H1 (cell line): ENCODE data around the gene RNF114. TPM values are rescaled to one million over a fixed set of nuclear protein-coding genes. Genes with fewer than 3 reads are reported as not detected.

ENCODE experiments used
- CTCF ChIA-PET: fragments of 300-600 bp; sonication (Branson Sonifier 250); formaldehyde crosslinking; loops from one replicate; lab custom pipeline; 2021; ENCODE audit not compliant: partially characterized antibody; lab: Charles Lee
- POLR2A ChIA-PET: fragments of 300-600 bp; sonication (Branson Sonifier 250); formaldehyde crosslinking; loops from one replicate; lab custom pipeline; 2021; ENCODE audit warnings: inconsistent platforms; ENCODE audit not compliant: partially characterized antibody; lab: Charles Lee
- DNase-seq, 2 experiments: peaks; one replicate each; pipeline versions ENCODE4 v3.0.0 to v3.0.0-alpha.2; 2010 to 2022; ENCODE audit warnings: low spot score in 2 of 2, low read depth in 1 of 2, mixed read lengths in 1 of 2
- FAIRE-seq: peaks from 2 replicates; lab custom pipeline; 2011; peaks lifted over from hg19 to GRCh38; lab: Jason Lieb, UNC
- H2AFZ ChIP-seq: 2 replicates; pipeline ENCODE4 v1.8.1; 2012; ENCODE audit warnings: low read length, inconsistent platforms
- H2AK5ac ChIP-seq: 2 replicates; pipeline ENCODE4 v1.6.1; 2013; ENCODE audit warnings: low read depth, low read length
- H2BK120ac ChIP-seq: replicated peaks from 2 replicates; pipeline ENCODE3; 2013; ENCODE audit warnings: low read depth, low read length, inconsistent platforms
- H2BK12ac ChIP-seq: 2 replicates; pipeline ENCODE4 v1.6.1; 2013; ENCODE audit warnings: low read depth, low read length
- H2BK15ac ChIP-seq: 2 replicates; pipeline ENCODE4 v1.6.1; 2013; ENCODE audit warnings: low read length
- H2BK20ac ChIP-seq: 2 replicates; pipeline ENCODE4 v1.6.1; 2013; ENCODE audit warnings: low read length
- H2BK5ac ChIP-seq: 2 replicates; pipeline ENCODE4 v1.6.1; 2013; ENCODE audit warnings: low read depth, low read length
- H3K14ac ChIP-seq: 2 replicates; pipeline ENCODE4 v1.6.1; 2013; ENCODE audit warnings: inconsistent platforms; ENCODE audit not compliant: insufficient read length
- H3K18ac ChIP-seq: 2 replicates; pipeline ENCODE4 v1.6.1; 2013; ENCODE audit warnings: low read length; ENCODE audit errors: extremely low read depth
- H3K23ac ChIP-seq: 2 replicates; pipeline ENCODE4 v1.6.1; 2013; ENCODE audit warnings: inconsistent platforms; ENCODE audit not compliant: insufficient read length
- H3K23me2 ChIP-seq: 2 replicates; pipeline ENCODE4 v1.6.1; 2013; ENCODE audit warnings: low read depth, low read length
- H3K27ac ChIP-seq: 2 replicates; pipeline ENCODE4 v1.6.1; 2011; ENCODE audit warnings: low read depth, low read length, inconsistent platforms
- H3K27me3 ChIP-seq, 4 experiments: replicated peaks in 1 of 4; 1 replicate in 1 of 4; 2 replicates in 3 of 4; pipeline versions ENCODE4 v1.6.1 to v1.8.1; 2011 to 2013; ENCODE audit warnings: low read length in 3 of 4, mild to moderate bottlenecking in 3 of 4, inconsistent platforms in 2 of 4, mixed read lengths in 2 of 4, moderate library complexity in 1 of 4; ENCODE audit not compliant: control insufficient read depth in 3 of 4, insufficient read depth in 3 of 4; ENCODE audit errors: extremely low read depth in 1 of 4
- H3K36me3 ChIP-seq, 4 experiments: 2 replicates each; pipeline versions ENCODE4 v1.6.1 to v1.8.1; 2011 to 2013; ENCODE audit warnings: mild to moderate bottlenecking in 4 of 4, low read length in 3 of 4, moderate library complexity in 2 of 4, control low read depth in 1 of 4, inconsistent platforms in 1 of 4; ENCODE audit not compliant: insufficient read depth in 4 of 4, control insufficient read depth in 2 of 4
- H3K4ac ChIP-seq: replicated peaks from 2 replicates; pipeline ENCODE3; 2013; ENCODE audit warnings: low read length, low read depth, mixed read lengths, inconsistent platforms; ENCODE audit not compliant: insufficient read length
- H3K4me1 ChIP-seq, 4 experiments: replicated peaks in 1 of 4; 1 replicate in 1 of 4; 2 replicates in 3 of 4; pipeline versions ENCODE4 v1.6.1 to v1.8.1; 2011 to 2013; ENCODE audit warnings: low read length in 3 of 4, inconsistent platforms in 2 of 4, mixed read lengths in 1 of 4; ENCODE audit not compliant: insufficient read depth in 4 of 4, control insufficient read depth in 3 of 4
- H3K4me2 ChIP-seq, 2 experiments: 2 replicates each; pipeline versions ENCODE4 v1.6.1 to v1.8.1; 2011 to 2013; ENCODE audit warnings: low read depth in 2 of 2, low read length in 2 of 2, control low read depth in 1 of 2, inconsistent platforms in 1 of 2, mild to moderate bottlenecking in 1 of 2; ENCODE audit not compliant: insufficient read depth in 1 of 2
- H3K4me3 ChIP-seq, 4 experiments: fragments of 200-600, 300-600 bp in 1 of 4; sonication (generic), shearing (Covaris generic), sonication (Bioruptor Twin) in 1 of 4; 2 replicates each; pipeline versions ENCODE4 v1.5.1 to v1.8.1; 2011 to 2016; ENCODE audit warnings: low read length in 4 of 4, low read depth in 3 of 4, control low read depth in 2 of 4, inconsistent platforms in 2 of 4, mild to moderate bottlenecking in 2 of 4, mixed read lengths in 1 of 4, moderate library complexity in 1 of 4; ENCODE audit not compliant: insufficient read depth in 2 of 4; ENCODE audit errors: extremely low read depth in 1 of 4
- H3K56ac ChIP-seq: replicated peaks from 2 replicates; pipeline ENCODE3; 2013; ENCODE audit warnings: low read depth, mild to moderate bottlenecking, mixed read lengths, low read length, inconsistent platforms; ENCODE audit not compliant: insufficient read length
- H3K79me1 ChIP-seq: 2 replicates; pipeline ENCODE4 v1.6.1; 2013; ENCODE audit warnings: low read depth, low read length, control low read depth
- H3K79me2 ChIP-seq, 2 experiments: 2 replicates each; pipeline versions ENCODE4 v1.6.1 to v1.8.1; 2012 to 2013; ENCODE audit warnings: low read length in 2 of 2, mild to moderate bottlenecking in 2 of 2, inconsistent platforms in 1 of 2; ENCODE audit not compliant: insufficient read depth in 2 of 2, control insufficient read depth in 1 of 2
- H3K9ac ChIP-seq, 4 experiments: replicated peaks in 1 of 4; 1 replicate in 1 of 4; 2 replicates in 3 of 4; pipeline versions ENCODE4 v1.6.1 to v1.8.1; 2011 to 2013; ENCODE audit warnings: low read depth in 3 of 4, low read length in 3 of 4, control low read depth in 2 of 4, mild to moderate bottlenecking in 2 of 4, moderate library complexity in 2 of 4, inconsistent platforms in 1 of 4; ENCODE audit errors: extremely low read depth in 1 of 4
- H3K9me3 ChIP-seq, 2 experiments: 2 replicates each; pipeline versions ENCODE4 v1.6.1 to v1.8.1; 2012 to 2013; ENCODE audit warnings: mild to moderate bottlenecking in 2 of 2, moderate library complexity in 2 of 2, control low read depth in 1 of 2, inconsistent platforms in 1 of 2, low read depth in 1 of 2, low read length in 1 of 2, mixed read lengths in 1 of 2; ENCODE audit not compliant: insufficient read depth in 2 of 2
- H4K20me1 ChIP-seq, 2 experiments: replicated peaks in 1 of 2; 2 replicates each; pipeline versions ENCODE3 to v1.8.1; 2011 to 2013; ENCODE audit warnings: inconsistent platforms in 2 of 2, low read length in 2 of 2, mild to moderate bottlenecking in 1 of 2; ENCODE audit not compliant: insufficient read depth in 2 of 2, control insufficient read depth in 1 of 2
- H4K5ac ChIP-seq: 2 replicates; pipeline ENCODE4 v1.6.1; 2013; ENCODE audit warnings: low read length, low read depth, mixed read lengths, inconsistent platforms; ENCODE audit not compliant: insufficient read length
- H4K8ac ChIP-seq: 2 replicates; pipeline ENCODE4 v1.8.0; 2013; ENCODE audit warnings: mild to moderate bottlenecking, moderate library complexity, low read length, inconsistent platforms; ENCODE audit not compliant: insufficient read depth; ENCODE audit errors: extremely low read depth
- H4K91ac ChIP-seq: replicated peaks from 2 replicates; pipeline ENCODE3; 2013; ENCODE audit warnings: low read length, mixed read lengths, inconsistent platforms; ENCODE audit not compliant: insufficient read length
- BRCA1 ChIP-seq: IDR thresholded peaks from 2 replicates; pipeline ENCODE4 v1.6.1; 2012; ENCODE audit warnings: low read depth, low read length, improper control_type of control experiment
- CBX5 ChIP-seq: fragments of 300-800, 300-1000 bp; sonication (generic); IDR thresholded peaks from 2 replicates; pipeline ENCODE4 v1.7.1; 2016; ENCODE audit warnings: antibody characterized with exemption, low read length, low read depth
- CHD2 ChIP-seq: IDR thresholded peaks from 2 replicates; pipeline ENCODE4 v1.6.1; 2012; ENCODE audit warnings: low read length, improper control_type of control experiment
- EZH2 ChIP-seq: fragments of 200-600 bp; sonication (generic); IDR thresholded peaks from 2 replicates; pipeline ENCODE4 v1.7.1; 2012; ENCODE audit warnings: low read depth, mild to moderate bottlenecking, moderate library complexity, low read length, inconsistent platforms; ENCODE audit not compliant: severe bottlenecking
- HDAC6 ChIP-seq: IDR thresholded peaks from one replicate; pipeline ENCODE4 v1.7.1; 2012; ENCODE audit warnings: low read depth, mild to moderate bottlenecking, inconsistent platforms, low read length, moderate library complexity
- JUND ChIP-seq: IDR thresholded peaks from 2 replicates; pipeline ENCODE4 v1.6.1; 2011; ENCODE audit warnings: mild to moderate bottlenecking, improper control_type of control experiment, low read length
- NANOG ChIP-seq: IDR thresholded peaks from 2 replicates; pipeline ENCODE4 v1.6.1; 2011; ENCODE audit warnings: low read length, low read depth, mild to moderate bottlenecking, inconsistent platforms; ENCODE audit not compliant: insufficient read depth, poor library complexity, severe bottlenecking
- PHF8 ChIP-seq: fragments of 200-600 bp; sonication (generic); conservative IDR thresholded peaks from 2 replicates; pipeline ENCODE4 v1.7.1; 2012; ENCODE audit warnings: low read depth, mild to moderate bottlenecking, inconsistent platforms, low read length, moderate library complexity
- POLR2A ChIP-seq, 2 experiments: IDR thresholded peaks; 1 replicate in 1 of 2; 2 replicates in 1 of 2; pipeline ENCODE4 v1.6.1; 2011; ENCODE audit warnings: low read depth in 2 of 2, low read length in 2 of 2, mild to moderate bottlenecking in 2 of 2; ENCODE audit errors: control extremely low read depth in 1 of 2
- RNF2 ChIP-seq: fragments of 200-900, 300-1000 bp; sonication (generic); IDR thresholded peaks from 2 replicates; pipeline ENCODE4 v1.7.1; 2016; ENCODE audit warnings: borderline replicate concordance, low read depth, mild to moderate bottlenecking, antibody characterized with exemption, low read length; ENCODE audit not compliant: poor library complexity, severe bottlenecking; ENCODE audit errors: missing control alignments
- SP1 ChIP-seq: IDR thresholded peaks from 2 replicates; pipeline ENCODE4 v1.6.1; 2011; ENCODE audit warnings: low read depth, low read length
- SP4 ChIP-seq: IDR thresholded peaks from 2 replicates; pipeline ENCODE4 v1.6.1; 2012; ENCODE audit warnings: low read length, inconsistent platforms
- SRF ChIP-seq: IDR thresholded peaks from 2 replicates; pipeline ENCODE4 v1.6.1; 2011; ENCODE audit warnings: mild to moderate bottlenecking, low read depth, low read length, moderate library complexity
- WGBS, 2 experiments: shearing (Covaris generic) in 1 of 2; methylation state at CpG; one replicate each; pipeline versions ENCODE4 v1.1.6 to v1.1.7; 2013 to 2015; ENCODE audit warnings: low lambda C conversion rate in 2 of 2, mixed read lengths in 2 of 2, inconsistent platforms in 1 of 2, low coverage in 1 of 2, missing lambda C conversion rate in 1 of 2; ENCODE audit not compliant: insufficient replicate concordance in 2 of 2, insufficient coverage in 1 of 2, insufficient read length in 1 of 2; ENCODE audit errors: extremely low coverage in 1 of 2, missing lambda C conversion rate in 1 of 2; 5-methylcytosine and 5-hydroxymethylcytosine counted together
- polyA plus RNA-seq, 7 experiments: library from polyadenylated mRNA; depleted of rRNA in 3 of 7; stranded (reverse) in 5 of 7; unstranded in 2 of 7; fragments of >200 nt in 5 of 7; fragments of 200-250 nt in 2 of 7; gene quantifications; 1 replicate in 5 of 7; 2 replicates in 1 of 7; 4 replicates in 1 of 7; pipeline versions ENCODE4 v1.2.1 to v1.2.3, GENCODE V29; 2011 to 2013; ENCODE audit warnings: missing spikeins in 2 of 7, mixed read lengths in 2 of 7
- total RNA-seq: library from RNA; stranded (reverse); fragmentation: NEBNext Ultra II Directional; extraction: Animal tissue kit (Norgen Biotek cat#: 25700); gene quantifications from 2 replicates; pipeline ENCODE4 v1.2.1, GENCODE V29; 2021
- TF ChIP-seq, protein P1 (sequence below): IDR thresholded peaks from 2 replicates; pipeline ENCODE4 v1.6.1; 2011; ENCODE audit warnings: low read depth, mild to moderate bottlenecking, low read length; ENCODE audit not compliant: insufficient read depth

Gene RNF114
- total and polyA plus RNA-seq, 2 of the 8 experiments (the other 6 are each of a cell fraction or from before 2014, with no cell fraction given), result 81.7 to 89.9 TPM

GRCh38 chr20:49970498-49970897, 34.3 kb downstream of the RNF114 start:
- Histone ChIP-seq H3K4ac (no peak overlapping the region), H3K4me1 (peaks cover 0 to 7% (median 2%) of the 10 kb centered on the region in 4 experiments; a peak in 2 of 7 replicates), H3K27ac (no peak overlapping the region), H2AK5ac (no peak overlapping the region), H2BK5ac (no peak overlapping the region), H3K18ac (no peak overlapping the region), H3K9me3 (no peaks in the 10 kb centered on the region), H4K8ac (no peak overlapping the region), H2BK120ac (no peak overlapping the region), H3K14ac (no peak overlapping the region), H2BK15ac (no peak overlapping the region), H3K56ac (no peak overlapping the region), H3K36me3 (no peaks in the 10 kb centered on the region), H3K79me1 (no peaks in the 10 kb centered on the region), H4K20me1 (no peaks in the 10 kb centered on the region), H4K91ac (no peak overlapping the region), H2BK12ac (no peak overlapping the region), H3K27me3 (no peaks in the 10 kb centered on the region), H3K79me2 (no peaks in the 10 kb centered on the region), H2BK20ac (no peak overlapping the region), H3K9ac (no peak overlapping the region), H2AFZ (no peak overlapping the region), H3K4me3 (no peak overlapping the region), H3K23ac (no peak overlapping the region), H4K5ac (no peak overlapping the region), H3K23me2 (no peaks in the 10 kb centered on the region), H3K4me2 (no peak overlapping the region; a peak in 2 of 4 replicates)
- DNase-seq (no peak), FAIRE-seq (no peak)
- POLR2A ChIA-PET, result interaction anchor here (0.8 to 1.9 kb wide), 4 partner anchors 10 to 101 kb away, joined by 3 to 6 read pairs (median 4); no protein-coding TSS in a partner anchor
- CTCF ChIA-PET, result interaction anchor here (0.7 to 2.9 kb wide), 9 partner anchors 9 to 480 kb away, joined by 3 to 10 read pairs (median 5); no protein-coding TSS in a partner anchor
- WGBS, 2 experiments, result 94% methylated on average over 5 of the region's 8 CpGs; no CpG with 5 or more reads in 1 of the 2 experiments
- TF ChIP-seq SP4, result no peak
- no peak for TF ChIP-seq EZH2
- no peak for TF ChIP-seq CBX5
- TF ChIP-seq, protein P1, sequence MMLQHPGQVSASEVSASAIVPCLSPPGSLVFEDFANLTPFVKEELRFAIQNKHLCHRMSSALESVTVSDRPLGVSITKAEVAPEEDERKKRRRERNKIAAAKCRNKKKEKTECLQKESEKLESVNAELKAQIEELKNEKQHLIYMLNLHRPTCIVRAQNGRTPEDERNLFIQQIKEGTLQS, result no peak
- TF ChIP-seq CHD2, result no peak
- no peak for TF ChIP-seq BRCA1
- TF ChIP-seq SRF, result no peak
- TF ChIP-seq POLR2A (IDR thresholded peaks at IDR 0.05; ENCODE audit: control extremely low read depth in 1 of 2, low read depth in 2 of 2, low read length in 2 of 2), result no peak
- no peak for TF ChIP-seq PHF8
- no peak for TF ChIP-seq JUND
- TF ChIP-seq SP1, result no peak
- TF ChIP-seq NANOG, result no peak
- no peak for TF ChIP-seq RNF2
- TF ChIP-seq HDAC6, result no peak
